Middle frontal gyrus (tissue), 1 donor: Measurements from ENCODE around the gene DLG5.

Experiments used
- DNase-seq: peaks from one replicate; pipeline ENCODE4 v3.0.0-alpha.2; 2015; ENCODE audit warnings: low spot score; ENCODE audit errors: extremely low spot score

DLG5 gene, protein sequence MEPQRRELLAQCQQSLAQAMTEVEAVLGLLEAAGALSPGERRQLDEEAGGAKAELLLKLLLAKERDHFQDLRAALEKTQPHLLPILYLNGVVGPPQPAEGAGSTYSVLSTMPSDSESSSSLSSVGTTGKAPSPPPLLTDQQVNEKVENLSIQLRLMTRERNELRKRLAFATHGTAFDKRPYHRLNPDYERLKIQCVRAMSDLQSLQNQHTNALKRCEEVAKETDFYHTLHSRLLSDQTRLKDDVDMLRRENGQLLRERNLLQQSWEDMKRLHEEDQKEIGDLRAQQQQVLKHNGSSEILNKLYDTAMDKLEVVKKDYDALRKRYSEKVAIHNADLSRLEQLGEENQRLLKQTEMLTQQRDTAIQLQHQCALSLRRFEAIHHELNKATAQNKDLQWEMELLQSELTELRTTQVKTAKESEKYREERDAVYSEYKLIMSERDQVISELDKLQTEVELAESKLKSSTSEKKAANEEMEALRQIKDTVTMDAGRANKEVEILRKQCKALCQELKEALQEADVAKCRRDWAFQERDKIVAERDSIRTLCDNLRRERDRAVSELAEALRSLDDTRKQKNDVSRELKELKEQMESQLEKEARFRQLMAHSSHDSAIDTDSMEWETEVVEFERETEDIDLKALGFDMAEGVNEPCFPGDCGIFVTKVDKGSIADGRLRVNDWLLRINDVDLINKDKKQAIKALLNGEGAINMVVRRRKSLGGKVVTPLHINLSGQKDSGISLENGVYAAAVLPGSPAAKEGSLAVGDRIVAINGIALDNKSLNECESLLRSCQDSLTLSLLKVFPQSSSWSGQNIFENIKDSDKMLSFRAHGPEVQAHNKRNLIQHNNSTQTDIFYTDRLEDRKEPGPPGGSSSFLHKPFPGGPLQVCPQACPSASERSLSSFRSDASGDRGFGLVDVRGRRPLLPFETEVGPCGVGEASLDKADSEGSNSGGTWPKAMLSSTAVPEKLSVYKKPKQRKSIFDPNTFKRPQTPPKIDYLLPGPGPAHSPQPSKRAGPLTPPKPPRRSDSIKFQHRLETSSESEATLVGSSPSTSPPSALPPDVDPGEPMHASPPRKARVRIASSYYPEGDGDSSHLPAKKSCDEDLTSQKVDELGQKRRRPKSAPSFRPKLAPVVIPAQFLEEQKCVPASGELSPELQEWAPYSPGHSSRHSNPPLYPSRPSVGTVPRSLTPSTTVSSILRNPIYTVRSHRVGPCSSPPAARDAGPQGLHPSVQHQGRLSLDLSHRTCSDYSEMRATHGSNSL (N-terminal part only)

GRCh38 chr10:77926566-77927401 lies at the start of gene DLG5:
Gene DLG5 (minus strand): TSS chr10:77926755. CDS start chr10:77926520, 235 bp downstream.
- DNase-seq, result no peak

- DNase-seq, result no peak
Measured at GRCh38 chr10:77975086-77975666, 48.6 kb upstream of the DLG5 start.

DNA sequence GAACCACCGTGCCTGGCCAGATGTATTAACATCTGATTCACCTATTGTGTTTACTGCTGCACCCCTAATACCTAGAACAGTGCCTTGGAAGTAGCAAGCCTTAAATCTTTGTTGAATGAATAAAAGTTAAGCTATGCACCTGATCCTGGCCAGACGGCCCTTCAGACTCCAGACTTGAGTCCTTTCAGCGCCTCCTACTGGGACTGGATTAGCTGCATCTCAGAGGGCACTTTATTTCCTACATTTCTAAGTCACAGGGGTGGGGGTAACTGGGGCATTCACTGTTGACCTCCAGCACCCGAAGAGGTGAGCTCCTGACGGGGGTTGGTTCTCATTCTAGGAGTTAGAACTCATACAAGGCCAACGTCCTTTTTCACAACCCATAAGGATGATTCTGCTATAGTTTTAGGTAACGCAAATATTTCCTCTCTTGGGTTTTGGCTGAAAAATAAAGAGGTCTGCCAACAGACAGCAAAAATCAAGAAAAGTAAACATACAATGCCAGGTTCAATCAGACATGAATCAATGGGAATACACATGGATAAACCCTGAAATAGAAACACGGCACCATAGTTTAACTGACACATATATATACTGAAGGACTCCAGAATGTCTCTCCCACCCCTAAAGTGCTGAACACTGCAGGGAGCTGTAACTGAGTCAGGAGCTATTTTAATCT lies 48.0 kb upstream of the DLG5 start:
- DNase-seq, result no peak

GRCh38 chr10:77973276-77973675 lies 46.7 kb upstream of the DLG5 start:
- DNase-seq, result no peak

GRCh38 chr10:77972148-77972547 lies 45.6 kb upstream of the DLG5 start:
- DNase-seq, result no peak

DNA sequence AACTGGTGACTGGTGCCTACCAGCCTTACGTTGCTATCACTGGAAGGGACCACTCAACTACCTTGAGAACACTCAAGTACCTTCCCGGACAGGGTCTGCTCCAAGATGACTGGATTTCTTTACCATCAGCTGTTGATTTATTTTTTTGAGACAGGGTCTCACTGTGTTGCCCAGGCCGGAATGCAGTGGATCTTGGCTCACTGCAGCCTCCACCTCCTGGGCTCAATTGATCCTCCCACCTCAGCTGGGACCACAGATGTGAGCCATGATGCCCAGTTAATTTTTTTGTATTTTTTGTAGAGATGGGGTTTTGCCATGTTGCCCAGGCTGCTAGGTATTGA lies 45.2 kb upstream of the DLG5 start:
- DNase-seq, result no peak

GRCh38 chr10:77970869-77971803 lies 44.6 kb upstream of the DLG5 start:
- no peak for DNase-seq

DNA sequence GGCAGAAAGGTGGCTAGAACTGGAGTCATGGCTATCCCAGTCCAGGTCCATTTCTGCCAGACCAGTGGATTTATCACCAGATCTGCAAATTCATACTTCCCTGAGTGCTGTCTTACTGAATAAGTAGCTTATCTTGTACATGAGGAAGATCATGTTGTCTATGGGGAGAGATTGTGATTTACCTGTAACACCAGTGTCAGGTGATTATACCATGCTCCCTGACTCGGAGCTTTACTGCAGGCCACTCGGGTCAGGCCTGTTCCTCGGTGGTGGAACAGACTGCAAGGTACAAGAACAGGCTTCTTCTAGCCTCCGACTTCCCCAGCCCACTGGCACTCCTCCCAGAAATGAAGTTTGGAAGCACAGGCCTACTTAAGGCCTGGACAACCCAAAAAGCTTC lies 42.6 kb upstream of the DLG5 start:
- DNase-seq, result no peak

GRCh38 chr10:77967611-77968022 lies 41.1 kb upstream of the DLG5 start:
- no peak for DNase-seq

- DNase-seq, result no peak
Measured at GRCh38 chr10:77965294-77965693, 38.7 kb upstream of the DLG5 start.

GRCh38 chr10:77964811-77965210 lies 38.3 kb upstream of the DLG5 start:
- no peak for DNase-seq

DNA sequence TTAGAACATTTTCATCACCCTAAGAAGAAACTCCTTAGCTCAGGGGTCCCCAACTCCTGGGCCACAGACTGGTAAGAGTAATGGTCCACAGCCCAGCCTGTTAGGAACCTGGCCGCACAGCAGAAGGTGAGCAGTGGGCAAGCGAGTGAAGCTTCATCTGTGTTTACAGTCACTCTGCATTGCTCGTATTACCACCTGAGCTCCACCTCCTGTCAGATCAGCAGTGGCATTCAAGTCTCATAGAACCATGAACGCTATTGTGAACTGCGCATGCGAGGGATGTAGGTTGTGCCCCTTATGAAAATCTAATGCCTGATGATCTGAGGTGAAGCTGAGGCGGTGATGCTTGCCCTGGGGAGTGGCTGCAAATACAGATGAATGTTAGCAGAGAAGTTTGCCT lies 37.3 kb upstream of the DLG5 start:
- no peak for DNase-seq

DNA sequence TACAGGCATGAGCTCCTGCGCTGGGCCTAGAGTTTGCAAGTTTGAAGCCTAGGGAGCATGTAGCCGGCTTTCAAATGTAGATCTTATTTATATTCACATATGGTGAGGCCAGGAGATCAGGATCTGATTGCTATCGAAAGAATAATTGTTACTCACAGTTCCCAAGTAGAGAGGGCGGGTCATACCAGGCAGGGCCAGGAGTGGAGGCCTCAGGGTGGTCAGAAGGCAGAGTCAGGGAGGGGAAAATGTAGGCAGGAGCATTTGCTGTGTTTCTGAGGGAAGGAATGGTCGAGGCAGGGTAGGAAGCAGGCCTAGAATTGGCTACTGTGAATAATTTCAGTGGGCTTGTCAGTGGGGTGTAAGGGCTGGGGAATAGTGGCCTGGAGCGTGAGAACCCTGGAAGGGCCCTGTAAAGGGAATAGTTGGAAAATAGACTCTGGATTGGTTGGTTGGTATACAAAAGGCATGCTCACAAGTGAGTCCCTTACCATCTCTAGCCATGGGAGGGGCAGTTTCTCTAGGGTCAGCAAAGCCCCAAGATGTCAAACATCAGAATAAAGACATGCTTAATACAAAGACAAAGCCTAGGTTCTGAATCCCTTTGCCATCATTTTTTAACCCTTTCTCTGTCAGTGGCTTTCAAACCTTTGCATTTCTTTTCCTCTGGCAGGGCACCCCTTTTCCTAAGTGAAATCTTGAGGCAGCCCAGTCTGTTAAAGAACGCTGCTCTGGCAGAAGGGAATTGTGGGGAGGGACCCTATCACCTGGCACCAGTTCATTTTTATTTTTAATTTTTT lies 36.0 kb upstream of the DLG5 start:
- no peak for DNase-seq

DNA sequence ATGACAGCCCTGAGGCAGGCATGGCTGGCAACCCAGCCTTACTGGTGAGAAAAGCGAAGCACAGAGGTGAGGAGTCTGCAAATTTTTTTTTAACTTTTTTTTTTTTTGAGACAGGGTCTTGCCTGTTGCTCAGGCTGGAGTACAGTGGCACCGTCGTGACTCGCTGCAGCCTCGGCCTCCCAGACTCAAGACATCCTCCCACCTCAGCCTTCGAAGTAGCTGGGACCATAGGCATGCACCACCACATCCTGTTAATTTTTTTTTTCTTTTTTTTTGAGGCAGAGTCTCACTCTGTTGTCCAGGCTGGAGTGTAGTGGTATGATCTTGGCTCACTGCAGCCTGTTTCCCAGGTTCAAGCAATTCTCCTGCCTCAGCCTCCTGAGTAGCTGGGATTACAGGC lies 35.1 kb upstream of the DLG5 start:
- DNase-seq, result no peak

GRCh38 chr10:77960829-77961329 lies 34.3 kb upstream of the DLG5 start:
- no peak for DNase-seq

DNA sequence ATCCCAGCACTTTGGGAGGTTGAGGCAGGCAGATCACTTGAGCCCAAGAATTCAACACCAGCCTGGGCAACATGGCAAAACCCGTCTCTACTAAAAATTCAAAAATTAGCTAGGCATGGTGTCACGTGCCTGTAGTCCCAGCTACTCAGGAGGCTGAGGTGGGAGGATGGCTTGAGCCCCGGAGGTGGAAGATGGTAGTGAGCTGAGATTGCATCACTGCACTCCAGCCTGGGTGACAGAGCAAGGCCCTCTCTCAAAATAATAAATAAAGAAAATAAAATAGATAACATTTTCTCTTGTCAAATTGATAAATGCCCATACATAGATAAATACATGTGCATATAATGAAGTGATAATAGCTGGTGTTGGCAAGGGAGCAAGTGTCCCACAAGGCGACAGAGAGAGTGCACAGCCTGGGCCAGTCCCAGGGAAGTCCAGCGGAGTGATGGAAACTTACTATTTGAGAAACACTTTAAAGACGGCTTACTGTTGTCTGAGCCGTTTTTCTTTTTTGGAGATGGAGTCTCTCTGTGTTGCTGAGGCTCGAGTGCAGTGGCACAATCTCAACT lies 33.4 kb upstream of the DLG5 start:
- DNase-seq, result no peak

- DNase-seq, result no peak
Measured at GRCh38 chr10:77959384-77959783, 32.8 kb upstream of the DLG5 start.
